Lower lobe of right lung (tissue), 2 donors: ENCODE data around the gene NHLRC2. TPM values are rescaled to one million over a fixed set of nuclear protein-coding genes. Genes with fewer than 3 reads are reported as not detected.
A peak's percentile ranks its signal among the peaks of the same experiment; 100 is the strongest.

ENCODE experiments used
- ATAC-seq, 2 donors: fragments of 200-7000 bp; cut with Tn5 transposase; one replicate each; pipeline ENCODE4 v1.9.1; 2020 to 2022; ENCODE audit warnings: mild to moderate bottlenecking in 2 of 2, moderate library complexity in 2 of 2
- DNase-seq: peaks from one replicate; pipeline ENCODE4 v3.0.0-alpha.2; 2020
- H3K27ac ChIP-seq: fragments of 200-600 bp; one replicate; pipeline ENCODE4 v1.8.0; 2022
- H3K27me3 ChIP-seq: fragments of 200-600 bp; one replicate; pipeline ENCODE4 v1.8.0; 2022; ENCODE audit warnings: low read depth
- H3K36me3 ChIP-seq: fragments of 200-600 bp; one replicate; pipeline ENCODE4 v1.8.0; 2022; ENCODE audit warnings: mild to moderate bottlenecking
- H3K4me1 ChIP-seq: fragments of 200-600 bp; one replicate; pipeline ENCODE4 v1.8.0; 2022
- H3K4me3 ChIP-seq: fragments of 200-600 bp; one replicate; pipeline ENCODE4 v1.8.0; 2022; ENCODE audit warnings: mild to moderate bottlenecking
- H3K9me3 ChIP-seq: fragments of 200-600 bp; one replicate; pipeline ENCODE4 v1.8.0; 2022
- CTCF ChIP-seq: fragments of 200-600 bp; IDR thresholded peaks from one replicate; pipeline ENCODE4 v1.8.0; 2022; ENCODE audit warnings: antibody characterized with exemption, mild to moderate bottlenecking
- intact Hi-C: fragments of 100-400 bp; cut with DNase I; formaldehyde crosslinking; loops from one replicate; pipeline ENCODE4 v1.11.0; 2022
- total RNA-seq: library from RNA; stranded (reverse); fragmentation: NEBNext Ultra II Directional; extraction: Animal tissue kit (Norgen Biotek cat#: 25700); gene quantifications from one replicate; pipeline ENCODE4 v1.2.1, GENCODE V29; 2021
- donor health status: DM: no; HTN: yes; CAD: no; lungs with severe emphysema.

The NHLRC2 gene
- total RNA-seq, 1 donor from 2014 or later: 43.6 TPM

- Histone ChIP-seq H3K4me3 (no peak overlapping the region), H3K27me3 (no peaks in the 10 kb centered on the region), H3K27ac (no peak overlapping the region), H3K4me1 (no peaks in the 10 kb centered on the region), H3K36me3 (peaks cover 36% of the 10 kb centered on the region), H3K9me3 (no peaks in the 10 kb centered on the region)
- TF ChIP-seq CTCF: no peak
- intact Hi-C loops: no loop called here
- DNase-seq (no peak), ATAC-seq (no peak)
These were observed 27.8 kb downstream of the NHLRC2 start for GRCh38 chr10:113882240-113882639.

DNA sequence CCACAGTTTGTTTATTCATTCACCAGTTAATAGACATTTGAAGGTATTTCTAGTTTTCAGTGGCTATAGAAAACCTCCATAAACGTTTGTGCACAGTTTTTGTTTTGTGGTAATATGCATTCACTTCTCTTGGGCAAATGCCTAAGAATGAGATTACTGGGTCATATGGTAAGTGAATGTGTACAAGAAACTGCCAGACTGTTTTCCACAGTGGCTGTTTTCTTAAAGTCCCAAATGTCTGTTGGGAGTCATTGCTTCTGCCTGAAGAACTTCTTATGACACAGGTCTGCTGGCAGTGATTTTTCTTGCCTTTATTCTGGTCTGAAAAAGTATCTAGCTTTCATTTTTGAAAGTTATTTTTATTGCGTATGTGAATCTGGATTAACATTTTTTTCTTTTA lies 35.5 kb downstream of the NHLRC2 start:
- Histone ChIP-seq H3K27ac (no peak overlapping the region), H3K4me1 (no peaks in the 10 kb centered on the region), H3K4me3 (no peak overlapping the region), H3K9me3 (no peaks in the 10 kb centered on the region), H3K27me3 (no peaks in the 10 kb centered on the region), H3K36me3 (peaks cover 10% of the 10 kb centered on the region)
- intact Hi-C loops: no loop called here
- DNase-seq (no peak), ATAC-seq (no peak)
- TF ChIP-seq CTCF: no peak

GRCh38 chr10:113890769-113891168 lies 36.3 kb downstream of the NHLRC2 start:
- DNase-seq (no peak), ATAC-seq (no peak)
- Histone ChIP-seq H3K4me3 (no peak overlapping the region), H3K4me1 (no peaks in the 10 kb centered on the region), H3K27me3 (no peaks in the 10 kb centered on the region), H3K9me3 (no peaks in the 10 kb centered on the region), H3K27ac (no peak overlapping the region), H3K36me3 (peaks cover 10% of the 10 kb centered on the region)
- TF ChIP-seq CTCF: no peak
- intact Hi-C loops: no loop called here

- ATAC-seq (peak; percentile 25 to 63), DNase-seq (no peak)
- H3K36me3 ChIP-seq: peaks cover 3% of the 10 kb centered on the region
- no peak overlapping the region for H3K27ac ChIP-seq
- no peaks in the 10 kb centered on the region for H3K4me1 ChIP-seq
- intact Hi-C loops: no loop called here
- TF ChIP-seq CTCF: no peak
- no peaks in the 10 kb centered on the region for H3K9me3 ChIP-seq
- no peak overlapping the region for H3K4me3 ChIP-seq
- no peaks in the 10 kb centered on the region for H3K27me3 ChIP-seq
These were observed 37.0 kb downstream of the NHLRC2 start for GRCh38 chr10:113891476-113891875.

GRCh38 chr10:113893570-113893969 lies 39.1 kb downstream of the NHLRC2 start:
- Histone ChIP-seq H3K27me3 (no peaks in the 10 kb centered on the region), H3K36me3 (peaks cover 6% of the 10 kb centered on the region), H3K4me1 (no peaks in the 10 kb centered on the region), H3K4me3 (no peak overlapping the region), H3K27ac (no peak overlapping the region), H3K9me3 (no peaks in the 10 kb centered on the region)
- peak in 1 of 2 donors; percentile 54 for ATAC-seq
- no peak for TF ChIP-seq CTCF
- DNase-seq: no peak
- intact Hi-C loops: no loop called here

GRCh38 chr10:113894581-113894980 lies 40.1 kb downstream of the NHLRC2 start:
- no peak overlapping the region for H3K27ac ChIP-seq
- intact Hi-C loops: no loop called here

More at GRCh38 chr10:113894581-113894980, 40.1 kb downstream of the NHLRC2 start:
- DNase-seq (no peak), ATAC-seq (no peak)
- H3K36me3 ChIP-seq: peaks cover 15% of the 10 kb centered on the region
- no peak for TF ChIP-seq CTCF
- H3K4me1 ChIP-seq: no peaks in the 10 kb centered on the region
- no peaks in the 10 kb centered on the region for H3K27me3 ChIP-seq
- H3K9me3 ChIP-seq: no peaks in the 10 kb centered on the region
- H3K4me3 ChIP-seq: no peak overlapping the region
